Smooth muscle cell (in vitro differentiated cells): Measurements from ENCODE around the gene SAMD4B. TPM values are rescaled to one million over a fixed set of nuclear protein-coding genes. Genes with fewer than 3 reads are reported as not detected.
A peak's percentile ranks its signal among the peaks of the same experiment; 100 is the strongest.

Experiments used
- DNase-seq: peaks from one replicate; lab custom pipeline; 2025; ENCODE audit not compliant: unreplicated experiment; lab: John Stamatoyannopoulos, UW
- H2AFZ ChIP-seq: fragments of 200-600 bp; sonication (generic); 2 replicates; pipeline ENCODE4 v1.6.0; 2016; ENCODE audit warnings: antibody characterized with exemption, low read depth, mild to moderate bottlenecking
- H3F3A ChIP-seq: fragments of 200-600 bp; sonication (generic); 2 replicates; pipeline ENCODE4 v1.6.0; 2017; ENCODE audit warnings: antibody characterized with exemption, low read depth
- H3K27ac ChIP-seq: fragments of 200-600 bp; sonication (generic); 2 replicates; pipeline ENCODE4 v1.5.1; 2016; ENCODE audit warnings: low read depth, mild to moderate bottlenecking
- H3K27me3 ChIP-seq: fragments of 200-600 bp; sonication (generic); 2 replicates; pipeline ENCODE4 v1.6.1; 2016; ENCODE audit warnings: low read depth, mild to moderate bottlenecking
- H3K36me3 ChIP-seq: fragments of 200-600 bp; sonication (generic); 2 replicates; pipeline ENCODE4 v1.5.1; 2016; ENCODE audit warnings: low read depth
- H3K4me1 ChIP-seq: fragments of 200-600 bp; sonication (generic); 2 replicates; pipeline ENCODE4 v1.5.1; 2016; ENCODE audit warnings: low read depth
- H3K4me2 ChIP-seq: fragments of 200-600 bp; sonication (generic); 2 replicates; pipeline ENCODE4 v1.6.0; 2016; ENCODE audit warnings: mild to moderate bottlenecking
- H3K4me3 ChIP-seq: fragments of 200-600 bp; sonication (generic); 2 replicates; pipeline ENCODE4 v1.5.1; 2016; ENCODE audit warnings: mild to moderate bottlenecking
- H3K79me2 ChIP-seq: fragments of 200-600 bp; sonication (generic); 2 replicates; pipeline ENCODE4 v1.6.0; 2016; ENCODE audit warnings: low read depth, mild to moderate bottlenecking
- H3K9ac ChIP-seq: fragments of 200-600 bp; sonication (generic); 2 replicates; pipeline ENCODE4 v1.6.0; 2016; ENCODE audit warnings: low read depth
- H3K9me3 ChIP-seq: fragments of 200-600 bp; sonication (generic); replicated peaks from 2 replicates; pipeline ENCODE4 v1.5.1; 2016; ENCODE audit warnings: low read depth
- H4K20me1 ChIP-seq: fragments of 200-600 bp; sonication (generic); 2 replicates; pipeline ENCODE4 v1.6.0; 2016; ENCODE audit warnings: low read depth
- WGBS: methylation state at CpG from one replicate; pipeline ENCODE4 v1.1.7; 2016; ENCODE audit warnings: low lambda C conversion rate; 5-methylcytosine and 5-hydroxymethylcytosine counted together
- polyA plus RNA-seq: library from polyadenylated mRNA; unstranded; fragments of >200 nt; fragmentation: Nextera tagmentation; extraction: Ambion mirVana; gene quantifications from 2 replicates; pipeline ENCODE4 v1.2.1, GENCODE V29; 2016
- total RNA-seq: library from RNA; depleted of rRNA; stranded (reverse); fragments of >200 nt; gene quantifications from 2 replicates; pipeline ENCODE4 v1.2.3, GENCODE V29; 2014
- TF ChIP-seq, protein P1 (sequence below): fragments of 200-600 bp; sonication (generic); IDR thresholded peaks from 2 replicates; pipeline ENCODE4 v1.5.1; 2017; ENCODE audit warnings: borderline replicate concordance, mild to moderate bottlenecking, antibody characterized with exemption; ENCODE audit not compliant: insufficient read depth, poor library complexity, severe bottlenecking

The SAMD4B gene
- total and polyA plus RNA-seq, 2 experiments from 2014 or later, result 58.3 to 61.8 TPM

DNA sequence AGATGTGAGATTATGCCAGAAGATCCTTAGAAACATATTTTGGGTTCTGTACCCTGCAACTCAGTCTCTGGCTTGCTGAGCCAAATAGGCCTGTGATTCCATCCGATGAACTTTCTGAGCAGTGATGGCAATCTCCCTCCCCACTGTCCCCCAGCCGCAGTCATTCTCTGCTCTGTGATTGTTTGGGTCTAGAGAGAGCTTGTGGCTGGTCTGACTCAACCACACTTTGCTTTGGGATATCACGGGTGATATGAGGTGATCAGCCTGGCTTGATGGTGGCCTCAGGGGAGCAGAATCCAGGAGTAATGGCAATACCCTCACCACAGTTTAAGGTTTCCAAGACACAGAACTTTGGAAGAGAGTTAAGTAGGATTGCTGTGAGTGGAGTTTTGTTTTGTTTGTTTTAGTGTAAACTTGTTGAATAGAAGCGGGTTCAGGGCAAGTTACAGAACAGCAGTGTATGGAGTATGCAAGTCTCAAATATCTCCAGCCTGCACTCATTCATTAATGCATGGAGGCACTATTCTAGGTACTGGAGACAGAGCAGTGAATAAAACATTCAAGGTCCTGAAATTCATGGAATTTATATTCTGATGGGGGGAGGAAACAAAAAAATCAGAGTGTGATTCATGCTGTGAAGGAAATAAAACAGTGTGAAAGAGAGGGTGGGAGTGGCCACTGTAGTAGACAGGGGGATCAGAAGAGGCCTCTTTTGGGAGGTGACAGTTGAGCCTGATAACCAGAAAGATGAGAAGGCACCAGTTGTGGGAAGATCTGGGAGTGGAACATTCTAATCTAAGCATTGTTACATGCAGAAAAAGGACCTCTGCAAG is 5.3 kb downstream of the SAMD4B start:
- H3K4me2 ChIP-seq, result peak overlapping the region; percentile 38
- H3F3A ChIP-seq, result no peaks in the 10 kb centered on the region
- H3K9me3 ChIP-seq, result no peaks in the 10 kb centered on the region
- H3K36me3 ChIP-seq, result no peaks in the 10 kb centered on the region
- H3K9ac ChIP-seq, result peak overlapping the region; percentile 12
- no peak overlapping the region for H3K4me3 ChIP-seq
- peaks cover 98% of the 10 kb centered on the region for H4K20me1 ChIP-seq
- peaks cover 72% of the 10 kb centered on the region for H3K79me2 ChIP-seq
- no peak overlapping the region for H2AFZ ChIP-seq
- no peak for DNase-seq
- H3K4me1 ChIP-seq, result peaks cover 14% of the 10 kb centered on the region
- peak overlapping the region; percentile 61 for H3K27ac ChIP-seq
- WGBS, result 64% methylated on average over 4 of the region's 4 CpGs
- H3K27me3 ChIP-seq, result no peaks in the 10 kb centered on the region
- TF ChIP-seq, protein P1, sequence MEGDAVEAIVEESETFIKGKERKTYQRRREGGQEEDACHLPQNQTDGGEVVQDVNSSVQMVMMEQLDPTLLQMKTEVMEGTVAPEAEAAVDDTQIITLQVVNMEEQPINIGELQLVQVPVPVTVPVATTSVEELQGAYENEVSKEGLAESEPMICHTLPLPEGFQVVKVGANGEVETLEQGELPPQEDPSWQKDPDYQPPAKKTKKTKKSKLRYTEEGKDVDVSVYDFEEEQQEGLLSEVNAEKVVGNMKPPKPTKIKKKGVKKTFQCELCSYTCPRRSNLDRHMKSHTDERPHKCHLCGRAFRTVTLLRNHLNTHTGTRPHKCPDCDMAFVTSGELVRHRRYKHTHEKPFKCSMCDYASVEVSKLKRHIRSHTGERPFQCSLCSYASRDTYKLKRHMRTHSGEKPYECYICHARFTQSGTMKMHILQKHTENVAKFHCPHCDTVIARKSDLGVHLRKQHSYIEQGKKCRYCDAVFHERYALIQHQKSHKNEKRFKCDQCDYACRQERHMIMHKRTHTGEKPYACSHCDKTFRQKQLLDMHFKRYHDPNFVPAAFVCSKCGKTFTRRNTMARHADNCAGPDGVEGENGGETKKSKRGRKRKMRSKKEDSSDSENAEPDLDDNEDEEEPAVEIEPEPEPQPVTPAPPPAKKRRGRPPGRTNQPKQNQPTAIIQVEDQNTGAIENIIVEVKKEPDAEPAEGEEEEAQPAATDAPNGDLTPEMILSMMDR, result no peak

DNA sequence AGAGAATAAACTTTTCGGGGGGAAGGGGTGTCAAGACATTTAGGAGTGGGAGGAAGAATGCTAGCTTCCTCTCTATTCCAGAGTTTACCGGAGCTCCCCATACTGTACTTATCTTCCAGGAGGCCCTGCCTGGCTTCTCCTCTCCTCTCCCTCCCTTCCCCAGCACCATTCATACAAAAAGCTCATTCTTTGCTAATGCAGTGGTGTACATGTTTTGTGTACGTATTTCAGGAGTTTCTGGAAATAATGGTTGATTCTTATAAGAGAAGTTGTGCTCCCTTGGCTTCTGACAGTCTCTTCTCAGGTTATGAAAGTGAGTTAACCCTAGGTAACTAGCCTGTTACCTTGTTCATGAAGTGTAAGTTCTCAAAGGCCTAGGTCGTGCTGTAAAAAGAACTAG is 7.1 kb downstream of the SAMD4B start:
- H3K36me3 ChIP-seq, result no peaks in the 10 kb centered on the region
- H3F3A ChIP-seq, result no peaks in the 10 kb centered on the region
- H2AFZ ChIP-seq, result no peak overlapping the region
- no peak overlapping the region for H3K27ac ChIP-seq
- H3K79me2 ChIP-seq, result peaks cover 64% of the 10 kb centered on the region
- H3K4me2 ChIP-seq, result no peak overlapping the region
- no peak overlapping the region for H3K4me3 ChIP-seq
- 90% methylated on average over 4 of the region's 4 CpGs for WGBS
- H3K4me1 ChIP-seq, result no peaks in the 10 kb centered on the region
- TF ChIP-seq, protein P1, result no peak
- H3K9ac ChIP-seq, result no peak overlapping the region
- no peaks in the 10 kb centered on the region for H3K27me3 ChIP-seq
- H4K20me1 ChIP-seq, result peaks cover 100% of the 10 kb centered on the region
- no peaks in the 10 kb centered on the region for H3K9me3 ChIP-seq
- DNase-seq, result no peak

DNA sequence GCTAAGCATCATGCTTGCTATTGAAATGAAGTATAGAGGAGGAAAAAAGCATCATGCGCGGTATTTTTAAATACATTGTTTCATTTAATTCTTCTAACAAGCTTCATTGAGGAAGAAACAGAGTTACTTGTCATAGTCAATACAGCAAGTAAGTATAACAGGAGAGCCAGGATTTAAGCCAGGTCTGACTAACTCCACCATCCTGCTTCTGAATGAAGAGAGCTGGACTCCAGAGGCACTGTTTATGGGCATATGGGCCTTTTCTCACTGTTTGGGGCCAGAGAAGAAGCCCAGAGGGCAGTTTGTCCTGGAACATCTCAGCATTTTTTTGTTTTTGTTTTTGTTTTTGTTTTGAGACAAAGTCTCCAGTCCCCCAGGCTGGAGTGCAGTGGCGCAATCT is 7.9 kb downstream of the SAMD4B start:
- Histone ChIP-seq H3K9ac (no peak overlapping the region), H3K36me3 (no peaks in the 10 kb centered on the region), H3K4me3 (no peak overlapping the region), H4K20me1 (peaks cover 100% of the 10 kb centered on the region), H3K4me2 (no peak overlapping the region), H3K9me3 (no peaks in the 10 kb centered on the region), H3K27ac (no peak overlapping the region), H3K4me1 (no peaks in the 10 kb centered on the region), H3K27me3 (no peaks in the 10 kb centered on the region), H2AFZ (no peak overlapping the region), H3K79me2 (peaks cover 56% of the 10 kb centered on the region), H3F3A (no peaks in the 10 kb centered on the region)
- TF ChIP-seq, protein P1, result no peak
- DNase-seq, result no peak
- WGBS, result 98% methylated on average over 3 of the region's 3 CpGs
